ENCODE measurements around the gene DNPEP. TPM values are rescaled to one million over a fixed set of nuclear protein-coding genes. Genes with fewer than 3 reads are reported as not detected.

The DNPEP gene
- total RNA-seq, 2 experiments from 2014 or later: 39.3 to 63.6 TPM

DNA sequence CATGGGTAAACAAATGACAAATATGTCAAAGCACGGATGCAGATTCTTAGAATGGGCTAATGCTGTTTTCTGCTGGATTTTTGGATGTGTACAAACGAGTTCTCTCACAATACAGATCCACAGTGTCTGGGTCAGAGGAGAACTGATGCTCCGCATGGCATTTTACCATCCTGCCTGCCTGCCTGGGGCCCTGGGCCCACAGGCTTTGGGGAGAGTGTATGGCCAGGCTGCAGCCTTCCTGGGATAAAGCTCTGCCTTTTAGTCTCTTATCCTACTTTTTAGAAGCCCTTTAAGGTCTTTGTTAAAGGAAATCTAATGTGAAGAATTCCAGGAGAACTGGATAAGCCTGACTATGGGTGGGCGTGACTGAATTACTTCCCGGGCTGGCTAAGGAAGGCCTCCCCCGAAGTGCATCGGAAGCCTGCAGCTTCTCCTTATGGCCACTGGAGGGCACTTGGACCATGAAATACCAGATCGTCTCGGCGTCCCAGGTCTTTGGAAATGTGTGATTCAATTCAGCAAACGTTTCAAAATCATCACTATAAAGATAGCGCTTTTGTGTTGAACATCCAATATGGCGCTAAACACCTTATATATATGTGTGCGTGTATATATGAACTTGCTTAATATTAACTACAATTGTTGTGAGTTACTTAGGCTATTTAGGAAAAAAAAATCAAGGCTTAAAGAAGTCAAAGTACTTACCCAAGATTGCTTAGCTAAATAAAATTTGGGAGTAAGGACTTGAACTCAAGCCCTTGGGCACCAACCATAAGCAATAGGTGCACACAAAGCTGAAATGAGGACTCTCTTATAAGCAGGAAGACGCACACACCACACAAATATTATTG lies 15.2 kb upstream of the DNPEP start:
- POLR2A ChIA-PET: interaction anchor here (0.5 to 1.0 kb wide), 2 partner anchors 392 to 446 kb away, joined by 3 read pairs; no protein-coding TSS in a partner anchor
- H3K4me3 ChIP-seq (ENCODE audit: low read depth, low read length, poor library complexity, severe bottlenecking): no peak overlapping the region
- no TSS peak for BruUV-seq (replicated peaks)

DNA sequence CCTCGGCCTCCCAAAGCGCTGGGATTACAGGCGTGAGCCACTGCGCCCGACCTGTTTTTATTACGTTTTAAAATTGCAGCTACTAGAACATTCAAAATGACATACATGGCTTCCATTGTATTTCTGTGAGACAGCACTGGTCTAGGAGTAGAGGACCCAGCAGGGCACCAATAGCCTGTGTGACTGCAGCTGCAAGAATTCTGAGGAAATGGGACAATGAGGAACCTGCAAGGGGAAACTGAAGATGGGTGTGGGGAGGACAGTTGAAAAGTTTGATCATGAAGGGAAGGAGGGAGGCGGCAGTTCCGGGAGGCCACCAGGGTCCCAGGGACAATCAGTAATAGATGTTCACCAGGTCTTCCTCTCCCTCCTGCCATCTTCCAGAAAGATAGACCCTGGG lies 13.9 kb upstream of the DNPEP start:
- intact Hi-C loops (cut with micrococcal nuclease; ENCODE audit: unreplicated experiment): loop anchor here (5.0 kb wide), 1 partner anchor 241 kb away; no protein-coding TSS in a partner anchor

More for the DNA sequence above, 15.2 kb upstream of the DNPEP start:
- intact Hi-C loops (cut with micrococcal nuclease; ENCODE audit: unreplicated experiment): loop anchor here (1.0 to 5.0 kb wide), 3 partner anchors 55 to 239 kb away; no protein-coding TSS in a partner anchor
- CTCF ChIA-PET (ENCODE audit: unreplicated experiment): interaction anchor here (0.9 to 1.3 kb wide), 2 partner anchors 14 to 53 kb away, joined by 3 to 6 read pairs; no protein-coding TSS in a partner anchor
- DNase-seq (ENCODE audit: low spot score): peak; percentile 79
- no peaks in the 10 kb centered on the region for H3K9me2 ChIP-seq (ENCODE audit: insufficient read depth, low read length)
- no peak overlapping the region for H3K27ac ChIP-seq (ENCODE audit: low read depth, low read length, poor library complexity, severe bottlenecking)
- no peak overlapping the region for H3K4me2 ChIP-seq (ENCODE audit: low read length)
- no peaks in the 10 kb centered on the region for H3K36me3 ChIP-seq (ENCODE audit: insufficient read depth, low read length)
- H4K20me1 ChIP-seq (ENCODE audit: insufficient read depth, low read length): no peaks in the 10 kb centered on the region
- peak overlapping the region; percentile 5; the same call in 1 of the 2 replicates for H2AFZ ChIP-seq (ENCODE audit: low read length)
- H3K79me2 ChIP-seq (ENCODE audit: insufficient read depth, low read depth, low read length): no peaks in the 10 kb centered on the region
- H3K4me1 ChIP-seq (ENCODE audit: insufficient read depth, low read length, poor library complexity, severe bottlenecking): no peaks in the 10 kb centered on the region
- TF ChIP-seq EZH2phosphoT487 (IDR thresholded peaks at IDR 0.05; ENCODE audit: borderline replicate concordance, low read depth, low read length): no peak
- TF ChIP-seq CTCF (conservative IDR thresholded peaks at IDR 0.05; ENCODE audit: low read length): peak; percentile 98
- H3K9me3 ChIP-seq (ENCODE audit: low read length): no peaks in the 10 kb centered on the region

More for the DNA sequence above, 13.9 kb upstream of the DNPEP start:
- TF ChIP-seq EZH2phosphoT487 (IDR thresholded peaks at IDR 0.05; ENCODE audit: borderline replicate concordance, low read depth, low read length) (no peak), CTCF (conservative IDR thresholded peaks at IDR 0.05; ENCODE audit: low read length) (no peak)
- Histone ChIP-seq H4K20me1 (ENCODE audit: insufficient read depth, low read length) (no peaks in the 10 kb centered on the region), H3K36me3 (ENCODE audit: insufficient read depth, low read length) (no peaks in the 10 kb centered on the region), H3K4me1 (ENCODE audit: insufficient read depth, low read length, poor library complexity, severe bottlenecking) (peaks cover 5% of the 10 kb centered on the region), H2AFZ (ENCODE audit: low read length) (no peak overlapping the region), H3K9me3 (ENCODE audit: low read length) (no peaks in the 10 kb centered on the region), H3K79me2 (ENCODE audit: insufficient read depth, low read depth, low read length) (no peaks in the 10 kb centered on the region), H3K4me3 (ENCODE audit: low read depth, low read length, poor library complexity, severe bottlenecking) (no peak overlapping the region), H3K4me2 (ENCODE audit: low read length) (no peak overlapping the region), H3K9me2 (ENCODE audit: insufficient read depth, low read length) (no peaks in the 10 kb centered on the region), H3K27ac (ENCODE audit: low read depth, low read length, poor library complexity, severe bottlenecking) (no peak overlapping the region)
- no TSS peak for BruUV-seq (replicated peaks)
- ChIA-PET CTCF (ENCODE audit: unreplicated experiment) (interaction anchor here (0.7 to 1.3 kb wide), 2 partner anchors 13 to 130 kb away, joined by 3 to 6 read pairs; no protein-coding TSS in a partner anchor), POLR2A (interaction anchor here (0.6 to 1.0 kb wide), 2 partner anchors 127 to 390 kb away, joined by 3 read pairs; no protein-coding TSS in a partner anchor)
- DNase-seq (ENCODE audit: low spot score): no peak

All from OCI-LY7 (cell line).